Ovary (tissue), 3 donors: ENCODE data around the gene UCK1.

Experiments
- CTCF ChIP-seq, 3 donors: fragments of 450-650 bp in 2 of 3; fragments of 200-600 bp in 1 of 3; IDR thresholded peaks; one replicate each; pipeline versions ENCODE4 v1.5.1 to v1.8.0; 2016 to 2022; ENCODE audit warnings: antibody characterized with exemption in 3 of 3, mild to moderate bottlenecking in 1 of 3
- EP300 ChIP-seq: sonication (generic); formaldehyde crosslinking; IDR thresholded peaks from one replicate; pipeline ENCODE4 v1.6.1; 2017; ENCODE audit warnings: antibody characterized with exemption
- POLR2A ChIP-seq: fragments of 450-650 bp; IDR thresholded peaks from one replicate; pipeline ENCODE4 v1.6.1; 2017; ENCODE audit warnings: antibody characterized with exemption, mild to moderate bottlenecking, moderate library complexity
- donor health status: DM: no; HTN: no; CAD: no.

GRCh38 chr9:131524665-131525315, 6.3 kb downstream of the UCK1 start:
- TF ChIP-seq POLR2A (no peak), CTCF (IDR thresholded peaks at IDR 0.05) (no peak), EP300 (no peak)
